Skeletal muscle satellite cell (primary cell): ENCODE measurements around the gene PPM1B. TPM values are rescaled to one million over a fixed set of nuclear protein-coding genes. Genes with fewer than 3 reads are reported as not detected.

Source experiments
- small RNA-seq: library from RNA; depleted of rRNA; stranded (forward); fragments of <200 nt; gene quantifications from one replicate; pipeline ENCODE3, GENCODE V24; 2012

Gene PPM1B

Small RNAs within 50 kb of the gene (small RNA-seq; reads per million reads assigned to genes)
- gene RNU6-566P, result not detected
